Thoracic aorta (tissue), 2 donors: ENCODE results near the gene MLXIP. TPM values are rescaled to one million over a fixed set of nuclear protein-coding genes. Genes with fewer than 3 reads are reported as not detected.
"Not testable (repeated sequence)": the region's sequence is repeated elsewhere in the genome, so short reads cannot be mapped to it uniquely, and the experiment has no call there.

ENCODE experiments used
- ATAC-seq: fragments of 150-250 bp; one replicate; pipeline ENCODE4 v1.8.0; 2017; ENCODE audit warnings: low read depth; ENCODE audit not compliant: insufficient number of reproducible peaks, low FRiP score
- DNase-seq: peaks from one replicate; pipeline ENCODE4 v3.0.0-alpha.2; 2020; ENCODE audit warnings: low spot score
- H3K27ac ChIP-seq, 2 donors: fragments of 200-600 bp; sonication (generic); 1 replicate in 1 of 2; 2 replicates in 1 of 2; pipeline ENCODE4 v1.5.1; 2016; ENCODE audit warnings: mild to moderate bottlenecking in 2 of 2, moderate library complexity in 2 of 2
- H3K27me3 ChIP-seq: fragments of 200-600 bp; sonication (generic); replicated peaks from 2 replicates; pipeline ENCODE4 v1.6.0; 2016; ENCODE audit warnings: mild to moderate bottlenecking; ENCODE audit not compliant: insufficient read depth
- H3K36me3 ChIP-seq: fragments of 200-600 bp; sonication (generic); one replicate; pipeline ENCODE4 v1.5.1; 2016
- H3K4me1 ChIP-seq, 2 donors: fragments of 200-600 bp; sonication (generic); 1 replicate in 1 of 2; 2 replicates in 1 of 2; pipeline versions ENCODE4 v1.5.1 to v1.6.0; 2016; ENCODE audit warnings: low read depth in 2 of 2, mild to moderate bottlenecking in 1 of 2; ENCODE audit not compliant: control insufficient read depth in 1 of 2
- H3K4me3 ChIP-seq: fragments of 200-600 bp; sonication (generic); 2 replicates; pipeline ENCODE4 v1.5.1; 2016; ENCODE audit warnings: mild to moderate bottlenecking
- H3K9me3 ChIP-seq: fragments of 200-600 bp; sonication (generic); 2 replicates; pipeline ENCODE4 v1.5.1; 2016
- CTCF ChIP-seq: fragments of 200-600 bp; sonication (generic); IDR thresholded peaks from one replicate; pipeline ENCODE4 v1.5.1; 2019; ENCODE audit warnings: antibody characterized with exemption
- total RNA-seq, 2 donors: library from RNA; depleted of rRNA; stranded (reverse); fragments of >200 nt; gene quantifications; one replicate each; pipeline versions ENCODE4 v1.1.0 to v1.2.3, GENCODE V29; 2016

Gene MLXIP
- total RNA-seq, 2 donors from 2014 or later, result 35.5 to 50.3 TPM

GRCh38 chr12:122099856-122100255 lies 21.3 kb downstream of the MLXIP start:
- no peak for ATAC-seq
- no peak for TF ChIP-seq CTCF
- Histone ChIP-seq H3K27me3 (no peaks in the 10 kb centered on the region), H3K27ac (no peak overlapping the region), H3K4me3 (no peak overlapping the region), H3K9me3 (no peaks in the 10 kb centered on the region), H3K36me3 (no peaks in the 10 kb centered on the region), H3K4me1 (peaks cover 29 to 54% of the 10 kb centered on the region in 2 donors)
- DNase-seq, result no peak

GRCh38 chr12:122100568-122100967 lies 22.0 kb downstream of the MLXIP start:
- Histone ChIP-seq H3K4me3 (no peak overlapping the region), H3K9me3 (no peaks in the 10 kb centered on the region), H3K4me1 (peaks cover 29 to 49% of the 10 kb centered on the region in 2 donors), H3K27ac (no peak overlapping the region), H3K27me3 (no peaks in the 10 kb centered on the region), H3K36me3 (no peaks in the 10 kb centered on the region)
- DNase-seq (no peak), ATAC-seq (no peak)
- no peak for TF ChIP-seq CTCF

GRCh38 chr12:122102331-122102730 lies 23.8 kb downstream of the MLXIP start:
- H3K9me3 ChIP-seq, result no peaks in the 10 kb centered on the region
- no peak for TF ChIP-seq CTCF
- H3K4me1 ChIP-seq, result peaks cover 26 to 34% of the 10 kb centered on the region in 2 donors
- H3K27me3 ChIP-seq, result no peaks in the 10 kb centered on the region
- no peak overlapping the region for H3K4me3 ChIP-seq
- no peak for ATAC-seq
- no peak for DNase-seq
- no peaks in the 10 kb centered on the region for H3K36me3 ChIP-seq
- H3K27ac ChIP-seq, result no peak overlapping the region

- H3K4me3 ChIP-seq, result no peak overlapping the region
- no peaks in the 10 kb centered on the region for H3K9me3 ChIP-seq
- TF ChIP-seq CTCF, result no peak
- H3K27me3 ChIP-seq, result no peaks in the 10 kb centered on the region
- ATAC-seq (no peak), DNase-seq (no peak)
- H3K4me1 ChIP-seq, result peaks cover 4 to 13% of the 10 kb centered on the region in 2 donors
- no peak overlapping the region for H3K27ac ChIP-seq
- H3K36me3 ChIP-seq, result no peaks in the 10 kb centered on the region
These were observed 26.3 kb downstream of the MLXIP start for GRCh38 chr12:122104844-122105243.

- H3K27me3 ChIP-seq, result not testable (repeated sequence)
These were observed 26.9 kb downstream of the MLXIP start for GRCh38 chr12:122105496-122105895.

GRCh38 chr12:122106843-122107242 lies 28.3 kb downstream of the MLXIP start:
- no peak for DNase-seq
- peaks cover 0 to 4% of the 10 kb centered on the region in 2 donors for H3K4me1 ChIP-seq
- no peaks in the 10 kb centered on the region for H3K27me3 ChIP-seq
- H3K4me3 ChIP-seq, result no peak overlapping the region
- no peaks in the 10 kb centered on the region for H3K36me3 ChIP-seq
- no peak for TF ChIP-seq CTCF
- no peak for ATAC-seq
- H3K27ac ChIP-seq, result no peak overlapping the region
- no peaks in the 10 kb centered on the region for H3K9me3 ChIP-seq

More at GRCh38 chr12:122105496-122105895, 26.9 kb downstream of the MLXIP start:
- H3K36me3 ChIP-seq, DNase-seq, H3K27ac ChIP-seq, ATAC-seq, H3K9me3 ChIP-seq, H3K4me3 ChIP-seq: not testable (repeated sequence)
- peaks cover 2 to 11% of the 10 kb centered on the region in 2 donors for H3K4me1 ChIP-seq
